ENCODE results near the gene SMARCC2. TPM values are rescaled to one million over a fixed set of nuclear protein-coding genes. Genes with fewer than 3 reads are reported as not detected.
A peak's percentile ranks its signal among the peaks of the same experiment; 100 is the strongest.
"Not testable (repeated sequence)": the region's sequence is repeated elsewhere in the genome, so short reads cannot be mapped to it uniquely, and the experiment has no call there.

Gene SMARCC2
- polyA plus RNA-seq, 3 donors from 2014 or later, result 25.7 to 118 (median 43.7) TPM

GRCh38 chr12:56127888-56128669 lies 61.2 kb downstream of the SMARCC2 start, which contains the start of gene ESYT1:
TSS of gene ESYT1 (plus strand) at chr12:56128267. CDS start at chr12:56128320, 53 bp downstream.
- Mint-ChIP-seq H3K36me3 (peaks cover 21 to 30% (median 21%) of the 10 kb centered on the region in 3 donors), H3K4me3 (peak within 1 kb of the TSS; percentile 93 to 99 (median 98)), H3K27me3 (ENCODE audit: low read depth in 3 of 3) (peaks cover 7 to 21% (median 10%) of the 10 kb centered on the region in 3 donors), H3K27ac (peak within 1 kb of the TSS; percentile 94 to 98 (median 97)), H3K9me3 (no peaks in the 10 kb centered on the region), H3K4me1 (peaks cover 55 to 69% of the 10 kb centered on the region in 2 donors)
- DNase-seq, result peak; percentile 98 to 99 (median 99)

- H3K27me3 Mint-ChIP-seq (ENCODE audit: low read depth in 3 of 3), result peaks cover 7 to 21% (median 10%) of the 10 kb centered on the region in 3 donors
- peak overlapping the region; percentile 94 to 98 (median 97) for H3K27ac Mint-ChIP-seq
- H3K4me1 Mint-ChIP-seq, result peaks cover 55 to 68% of the 10 kb centered on the region in 2 donors
- H3K9me3 Mint-ChIP-seq, result no peaks in the 10 kb centered on the region
- H3K4me3 Mint-ChIP-seq, result peak overlapping the region; percentile 93 to 99 (median 98)
- no peak for DNase-seq
- H3K36me3 Mint-ChIP-seq, result peaks cover 19 to 27% (median 20%) of the 10 kb centered on the region in 3 donors
Observed at GRCh38 chr12:56127485-56127887, 61.8 kb downstream of the SMARCC2 start.

GRCh38 chr12:56126732-56127239 lies 62.5 kb downstream of the SMARCC2 start:
- no peaks in the 10 kb centered on the region for H3K9me3 Mint-ChIP-seq
- peak overlapping the region; percentile 94 to 98 (median 97) for H3K27ac Mint-ChIP-seq
- H3K36me3 Mint-ChIP-seq, result peaks cover 13 to 20% (median 13%) of the 10 kb centered on the region in 3 donors
- peak overlapping the region; percentile 50 to 99 (median 97) for H3K4me3 Mint-ChIP-seq
- peaks cover 7 to 21% (median 10%) of the 10 kb centered on the region in 3 donors for H3K27me3 Mint-ChIP-seq (ENCODE audit: low read depth in 3 of 3)
- peaks cover 51 to 61% of the 10 kb centered on the region in 2 donors for H3K4me1 Mint-ChIP-seq
- DNase-seq, result no peak

GRCh38 chr12:56124133-56124532 lies 65.2 kb downstream of the SMARCC2 start:
- Mint-ChIP-seq H3K9me3 (no peaks in the 10 kb centered on the region), H3K36me3 (no peaks in the 10 kb centered on the region), H3K4me1 (peaks cover 38 to 43% of the 10 kb centered on the region in 2 donors), H3K4me3 (peak overlapping the region in 1 of 5 donors; percentile 2), H3K27me3 (ENCODE audit: low read depth in 3 of 3) (peaks cover 5 to 21% (median 8%) of the 10 kb centered on the region in 3 donors), H3K27ac (peak overlapping the region in 3 of 6 donors; percentile 2 to 24 (median 18))
- DNase-seq, result no peak

- Mint-ChIP-seq H3K36me3 (peaks cover 2 to 3% (median 3%) of the 10 kb centered on the region in 3 donors), H3K4me3 (no peak overlapping the region), H3K9me3 (no peaks in the 10 kb centered on the region), H3K27ac (peak overlapping the region in 2 of 6 donors; percentile 1 to 56), H3K4me1 (peaks cover 48 to 52% of the 10 kb centered on the region in 2 donors), H3K27me3 (ENCODE audit: low read depth in 3 of 3) (peaks cover 7 to 17% (median 8%) of the 10 kb centered on the region in 3 donors)
- no peak for DNase-seq
Observed at GRCh38 chr12:56122637-56123036, 66.6 kb downstream of the SMARCC2 start.

GRCh38 chr12:56121204-56121870 lies 67.9 kb downstream of the SMARCC2 start:
- Mint-ChIP-seq H3K4me1 (peaks cover 47 to 52% of the 10 kb centered on the region in 2 donors), H3K27ac (peak overlapping the region in 1 of 6 donors; percentile 48), H3K9me3 (no peaks in the 10 kb centered on the region), H3K27me3 (ENCODE audit: low read depth in 3 of 3) (peaks cover 10 to 17% (median 10%) of the 10 kb centered on the region in 3 donors), H3K4me3 (no peak overlapping the region), H3K36me3 (peaks cover 3 to 8% (median 6%) of the 10 kb centered on the region in 3 donors)
- no peak for DNase-seq

- H3K4me3 Mint-ChIP-seq, result no peak overlapping the region
- no peak for DNase-seq
- H3K27me3 Mint-ChIP-seq (ENCODE audit: low read depth in 3 of 3), result peaks cover 12 to 20% (median 16%) of the 10 kb centered on the region in 3 donors
- peaks cover 3 to 8% (median 6%) of the 10 kb centered on the region in 3 donors for H3K36me3 Mint-ChIP-seq
- H3K27ac Mint-ChIP-seq, result peak overlapping the region in 2 of 6 donors; percentile 12 to 45
- H3K9me3 Mint-ChIP-seq, result no peaks in the 10 kb centered on the region
- H3K4me1 Mint-ChIP-seq, result peaks cover 40 to 47% of the 10 kb centered on the region in 2 donors
Observed at GRCh38 chr12:56120158-56120846, 69.0 kb downstream of the SMARCC2 start.

- Mint-ChIP-seq H3K9me3 (no peaks in the 10 kb centered on the region), H3K27ac (peak overlapping the region; percentile 96 to 99 (median 98))
Observed at GRCh38 chr12:56119361-56119796, 69.9 kb downstream of the SMARCC2 start.

GRCh38 chr12:56118688-56119357 lies 70.5 kb downstream of the SMARCC2 start:
- no peak for DNase-seq
- Mint-ChIP-seq H3K27me3 (ENCODE audit: low read depth in 3 of 3) (peaks cover 12 to 20% (median 16%) of the 10 kb centered on the region in 3 donors), H3K9me3 (no peaks in the 10 kb centered on the region)

More at GRCh38 chr12:56119361-56119796, 69.9 kb downstream of the SMARCC2 start:
- peak overlapping the region; percentile 95 to 99 (median 97) for H3K4me3 Mint-ChIP-seq
- DNase-seq, result peak; percentile 60 to 70 (median 70)
- peaks cover 39 to 46% of the 10 kb centered on the region in 2 donors for H3K4me1 Mint-ChIP-seq
- H3K27me3 Mint-ChIP-seq (ENCODE audit: low read depth in 3 of 3), result peaks cover 12 to 20% (median 16%) of the 10 kb centered on the region in 3 donors
- H3K36me3 Mint-ChIP-seq, result peaks cover 3 to 8% (median 6%) of the 10 kb centered on the region in 3 donors

GRCh38 chr12:56117778-56118687 lies 71.2 kb downstream of the SMARCC2 start, which contains the start of gene ZC3H10:
TSS of gene ZC3H10 (plus strand) at chr12:56118266. CDS start at chr12:56120563, 2,297 bp downstream.
- H3K4me1 Mint-ChIP-seq, result peaks cover 37 to 39% of the 10 kb centered on the region in 2 donors
- H3K27ac Mint-ChIP-seq, result peak within 1 kb of the TSS; percentile 96 to 99 (median 98)

More at GRCh38 chr12:56118688-56119357, 70.5 kb downstream of the SMARCC2 start:
- Mint-ChIP-seq H3K27ac (peak overlapping the region; percentile 96 to 99 (median 98)), H3K4me3 (peak overlapping the region; percentile 95 to 99 (median 97)), H3K4me1 (peaks cover 39 to 40% of the 10 kb centered on the region in 2 donors), H3K36me3 (peaks cover 3 to 10% (median 6%) of the 10 kb centered on the region in 3 donors)

GRCh38 chr12:56117082-56117706 lies 72.1 kb downstream of the SMARCC2 start:
- Mint-ChIP-seq H3K4me1 (peaks cover 37 to 39% of the 10 kb centered on the region in 2 donors), H3K27me3 (ENCODE audit: low read depth in 3 of 3) (peaks cover 12 to 20% (median 16%) of the 10 kb centered on the region in 3 donors), H3K36me3 (peaks cover 8 to 22% (median 20%) of the 10 kb centered on the region in 3 donors), H3K27ac (peak overlapping the region; percentile 96 to 99 (median 98)), H3K4me3 (peak overlapping the region; percentile 95 to 99 (median 97))
- DNase-seq, H3K9me3 Mint-ChIP-seq: not testable (repeated sequence)

More at GRCh38 chr12:56117778-56118687, 71.2 kb downstream of the SMARCC2 start, which contains the start of gene ZC3H10:
- Mint-ChIP-seq H3K9me3 (no peaks in the 10 kb centered on the region), H3K4me3 (peak within 1 kb of the TSS; percentile 95 to 99 (median 97)), H3K36me3 (peaks cover 5 to 18% (median 14%) of the 10 kb centered on the region in 3 donors), H3K27me3 (ENCODE audit: low read depth in 3 of 3) (peaks cover 12 to 20% (median 16%) of the 10 kb centered on the region in 3 donors)
- peak; percentile 98 to 99 (median 98) for DNase-seq
